HL-60 (cell line): Measurements from ENCODE around the gene ASB5.

Experiments
- DNase-seq, 2 experiments: peaks; one replicate each; pipeline ENCODE4 v3.0.0-alpha.2; 2010 to 2020; ENCODE audit warnings: low read depth in 1 of 2, low spot score in 1 of 2
- H3K27ac ChIP-seq: fragments of 250-450 bp; sonication (Bioruptor Pico); replicated peaks from 2 replicates; pipeline ENCODE4 v1.5.1; 2020; ENCODE audit warnings: mild to moderate bottlenecking, moderate library complexity
- H3K27me3 ChIP-seq: fragments of 250-450 bp; sonication (Bioruptor Pico); 2 replicates; pipeline ENCODE4 v1.5.1; 2021; ENCODE audit warnings: mild to moderate bottlenecking, moderate library complexity; ENCODE audit not compliant: insufficient read depth, poor library complexity, severe bottlenecking
- H3K4me3 ChIP-seq: replicated peaks from 2 replicates; pipeline ENCODE4 v1.5.1; 2011; ENCODE audit warnings: mild to moderate bottlenecking, control low read depth, low read length; ENCODE audit not compliant: insufficient read depth
- GABPA ChIP-seq: IDR thresholded peaks from 2 replicates; pipeline ENCODE4 v1.6.1; 2012; ENCODE audit warnings: low read depth
- POLR2AphosphoS5 ChIP-seq: IDR thresholded peaks from 2 replicates; pipeline ENCODE4 v1.6.1; 2012; ENCODE audit warnings: low read depth
- SPI1 ChIP-seq: IDR thresholded peaks from 2 replicates; pipeline ENCODE4 v1.6.1; 2012; ENCODE audit warnings: low read depth, mild to moderate bottlenecking, borderline replicate concordance
- TF ChIP-seq, protein P1 (sequence below): IDR thresholded peaks from 2 replicates; pipeline ENCODE4 v1.6.1; 2012; ENCODE audit warnings: low read depth; ENCODE audit not compliant: insufficient replicate concordance
- TF ChIP-seq, protein P2 (sequence below): IDR thresholded peaks from one replicate; pipeline ENCODE4 v1.5.1; 2011; ENCODE audit warnings: low read length, control low read depth, inconsistent platforms; ENCODE audit not compliant: insufficient read depth

ASB5 gene

GRCh38 chr4:176205299-176205698 is 63.7 kb downstream of the ASB5 start:
- no peak for DNase-seq
- Histone ChIP-seq H3K27ac (no peak overlapping the region), H3K27me3 (peaks cover 2% of the 10 kb centered on the region), H3K4me3 (no peak overlapping the region)
- no peak for TF ChIP-seq GABPA
- TF ChIP-seq, protein P1, sequence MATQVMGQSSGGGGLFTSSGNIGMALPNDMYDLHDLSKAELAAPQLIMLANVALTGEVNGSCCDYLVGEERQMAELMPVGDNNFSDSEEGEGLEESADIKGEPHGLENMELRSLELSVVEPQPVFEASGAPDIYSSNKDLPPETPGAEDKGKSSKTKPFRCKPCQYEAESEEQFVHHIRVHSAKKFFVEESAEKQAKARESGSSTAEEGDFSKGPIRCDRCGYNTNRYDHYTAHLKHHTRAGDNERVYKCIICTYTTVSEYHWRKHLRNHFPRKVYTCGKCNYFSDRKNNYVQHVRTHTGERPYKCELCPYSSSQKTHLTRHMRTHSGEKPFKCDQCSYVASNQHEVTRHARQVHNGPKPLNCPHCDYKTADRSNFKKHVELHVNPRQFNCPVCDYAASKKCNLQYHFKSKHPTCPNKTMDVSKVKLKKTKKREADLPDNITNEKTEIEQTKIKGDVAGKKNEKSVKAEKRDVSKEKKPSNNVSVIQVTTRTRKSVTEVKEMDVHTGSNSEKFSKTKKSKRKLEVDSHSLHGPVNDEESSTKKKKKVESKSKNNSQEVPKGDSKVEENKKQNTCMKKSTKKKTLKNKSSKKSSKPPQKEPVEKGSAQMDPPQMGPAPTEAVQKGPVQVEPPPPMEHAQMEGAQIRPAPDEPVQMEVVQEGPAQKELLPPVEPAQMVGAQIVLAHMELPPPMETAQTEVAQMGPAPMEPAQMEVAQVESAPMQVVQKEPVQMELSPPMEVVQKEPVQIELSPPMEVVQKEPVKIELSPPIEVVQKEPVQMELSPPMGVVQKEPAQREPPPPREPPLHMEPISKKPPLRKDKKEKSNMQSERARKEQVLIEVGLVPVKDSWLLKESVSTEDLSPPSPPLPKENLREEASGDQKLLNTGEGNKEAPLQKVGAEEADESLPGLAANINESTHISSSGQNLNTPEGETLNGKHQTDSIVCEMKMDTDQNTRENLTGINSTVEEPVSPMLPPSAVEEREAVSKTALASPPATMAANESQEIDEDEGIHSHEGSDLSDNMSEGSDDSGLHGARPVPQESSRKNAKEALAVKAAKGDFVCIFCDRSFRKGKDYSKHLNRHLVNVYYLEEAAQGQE = no peak
- no peak for TF ChIP-seq POLR2AphosphoS5
- no peak for TF ChIP-seq SPI1
- TF ChIP-seq, protein P2, sequence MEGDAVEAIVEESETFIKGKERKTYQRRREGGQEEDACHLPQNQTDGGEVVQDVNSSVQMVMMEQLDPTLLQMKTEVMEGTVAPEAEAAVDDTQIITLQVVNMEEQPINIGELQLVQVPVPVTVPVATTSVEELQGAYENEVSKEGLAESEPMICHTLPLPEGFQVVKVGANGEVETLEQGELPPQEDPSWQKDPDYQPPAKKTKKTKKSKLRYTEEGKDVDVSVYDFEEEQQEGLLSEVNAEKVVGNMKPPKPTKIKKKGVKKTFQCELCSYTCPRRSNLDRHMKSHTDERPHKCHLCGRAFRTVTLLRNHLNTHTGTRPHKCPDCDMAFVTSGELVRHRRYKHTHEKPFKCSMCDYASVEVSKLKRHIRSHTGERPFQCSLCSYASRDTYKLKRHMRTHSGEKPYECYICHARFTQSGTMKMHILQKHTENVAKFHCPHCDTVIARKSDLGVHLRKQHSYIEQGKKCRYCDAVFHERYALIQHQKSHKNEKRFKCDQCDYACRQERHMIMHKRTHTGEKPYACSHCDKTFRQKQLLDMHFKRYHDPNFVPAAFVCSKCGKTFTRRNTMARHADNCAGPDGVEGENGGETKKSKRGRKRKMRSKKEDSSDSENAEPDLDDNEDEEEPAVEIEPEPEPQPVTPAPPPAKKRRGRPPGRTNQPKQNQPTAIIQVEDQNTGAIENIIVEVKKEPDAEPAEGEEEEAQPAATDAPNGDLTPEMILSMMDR = no peak

- Histone ChIP-seq H3K27me3 (peaks cover 2% of the 10 kb centered on the region), H3K27ac (no peak overlapping the region), H3K4me3 (no peak overlapping the region)
- DNase-seq = no peak
- TF ChIP-seq, protein P1 = no peak
- TF ChIP-seq, protein P2 = no peak
- TF ChIP-seq POLR2AphosphoS5 (no peak), SPI1 (no peak), GABPA (no peak)
Observed at GRCh38 chr4:176198316-176198903, 70.6 kb downstream of the ASB5 start.

GRCh38 chr4:176195184-176195978 is 73.6 kb downstream of the ASB5 start, which contains the start of gene SPATA4:
SPATA4 (minus strand) TSS chr4:176195585; CDS start chr4:176195562, 23 bp downstream.
- DNase-seq = peak; percentile 70 to 94
- H3K27me3 ChIP-seq = no peaks in the 10 kb centered on the region
- H3K27ac ChIP-seq = peak within 1 kb of the TSS; percentile 40
- TF ChIP-seq, protein P2 = no peak
- TF ChIP-seq SPI1 (peak; percentile 42; the same call in 1 of the 2 replicates), POLR2AphosphoS5 (peak; percentile 61; the same call in 1 of the 2 replicates), GABPA (no peak)
- TF ChIP-seq, protein P1 = peak; percentile 28
- H3K4me3 ChIP-seq = peak within 1 kb of the TSS; percentile 61
